HG03196 (cell line): Measurements from ENCODE around the gene RHCG.

Experiments
- ATAC-seq: cut with Tn5 transposase; IDR thresholded peaks from one replicate; pipeline ENCODE4 v1.9.1; 2021; ENCODE audit not compliant: unreplicated experiment

Gene RHCG

DNA sequence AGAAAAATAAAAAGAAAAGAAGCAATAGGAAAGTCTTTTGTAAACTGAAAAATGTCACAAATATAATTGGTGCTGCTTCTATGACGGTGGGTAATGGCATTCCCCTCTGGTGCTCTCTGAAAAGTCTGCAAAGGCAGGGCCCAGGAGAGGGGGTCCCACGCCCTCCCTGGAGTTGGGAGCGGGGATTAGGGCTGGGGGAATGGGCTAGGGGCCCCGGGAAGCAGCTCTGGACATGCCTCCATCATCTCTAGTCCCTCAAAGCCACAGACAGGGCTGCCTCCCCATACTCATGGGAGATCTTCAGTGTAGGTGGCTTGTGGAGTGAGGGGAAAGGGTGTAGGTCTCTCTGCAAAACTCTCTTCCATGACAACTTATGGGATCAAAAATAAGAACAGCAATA lies 7.8 kb upstream of the RHCG start:
- no peak for ATAC-seq

- ATAC-seq = no peak
These were observed 6.6 kb upstream of the RHCG start for GRCh38 chr15:89502867-89503595.

DNA sequence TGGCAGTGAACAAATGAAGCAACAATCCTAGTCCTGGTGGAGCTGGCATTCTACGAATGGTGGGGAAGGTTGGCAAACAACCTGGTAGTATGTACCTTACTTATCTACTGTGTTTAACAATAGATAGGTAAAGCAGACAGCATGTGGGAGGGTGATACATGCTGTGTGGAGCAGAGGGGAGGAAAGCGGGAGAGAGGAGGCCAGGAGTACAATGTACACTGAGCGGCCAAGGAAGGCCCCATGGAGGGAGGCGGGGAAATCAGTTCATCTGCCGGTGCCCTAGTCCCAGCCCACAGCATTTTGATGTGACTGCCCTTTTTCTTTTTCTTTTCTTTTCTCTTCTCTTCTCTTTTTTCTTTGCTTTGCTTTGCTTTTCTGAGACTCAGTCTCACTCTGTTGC lies 5.3 kb upstream of the RHCG start:
- no peak for ATAC-seq

DNA sequence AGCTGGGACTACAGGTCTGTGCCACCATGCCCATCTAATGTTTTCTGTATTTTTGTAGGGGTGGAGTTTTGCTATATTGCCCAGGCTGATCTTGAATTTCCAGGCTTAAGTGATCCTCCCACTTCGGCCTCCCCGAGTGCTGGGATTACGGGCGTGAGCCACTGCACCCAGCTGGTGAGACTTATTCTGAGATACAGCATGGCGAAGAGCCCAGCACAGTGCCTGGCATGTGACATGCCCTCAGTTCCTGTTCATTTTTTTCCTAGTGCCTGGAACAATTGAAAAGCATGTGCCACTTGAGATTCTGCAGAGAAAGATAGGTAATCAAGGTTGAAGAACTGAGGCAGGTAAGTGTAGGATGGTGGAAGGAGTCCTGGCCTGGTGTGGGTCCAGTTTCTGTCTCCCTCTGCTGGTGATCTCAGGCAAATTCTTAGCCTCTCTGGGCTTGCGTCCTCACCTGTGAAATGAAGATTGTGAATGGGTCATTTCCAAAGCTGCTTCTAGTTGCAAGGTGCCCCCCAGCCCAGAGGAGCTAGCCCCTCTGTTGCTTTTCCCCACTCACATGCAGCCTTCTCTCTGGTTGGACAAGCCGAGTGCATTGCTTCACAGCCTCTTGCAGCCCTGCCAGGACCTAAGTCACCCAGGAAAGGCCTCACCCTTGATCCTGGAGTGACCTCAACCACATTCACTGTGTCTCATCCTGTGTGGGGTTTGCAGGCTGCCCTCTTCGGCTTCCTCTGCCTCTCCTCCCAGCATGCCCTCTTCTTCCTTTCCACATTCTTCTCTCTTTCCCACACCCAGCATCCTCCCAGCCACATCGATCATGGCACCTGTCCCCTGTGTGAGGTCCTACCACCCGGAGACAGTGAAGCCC lies 4.3 kb upstream of the RHCG start:
- ATAC-seq = no peak

DNA sequence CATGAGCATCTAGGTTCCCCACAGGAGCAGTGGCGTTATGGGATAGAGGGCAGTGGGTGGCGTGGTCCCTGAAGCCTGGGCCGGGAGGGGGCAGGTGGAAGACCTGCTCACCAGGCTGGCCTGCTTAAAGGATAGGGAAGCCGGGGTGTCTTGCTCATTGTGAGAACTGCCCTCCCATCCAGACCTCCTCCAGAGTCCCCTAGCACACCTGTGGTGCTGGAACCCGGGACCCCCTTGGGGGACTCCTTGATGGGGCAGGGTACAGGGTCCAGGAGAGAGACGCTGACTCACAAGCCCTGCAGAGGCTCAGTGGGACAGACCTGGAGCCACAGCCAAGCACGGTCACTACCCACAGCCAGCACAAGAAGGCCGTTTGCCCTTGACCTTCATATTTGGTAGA lies 2.8 kb upstream of the RHCG start:
- no peak for ATAC-seq

- ATAC-seq = no peak
These were observed 2.2 kb upstream of the RHCG start for GRCh38 chr15:89498574-89498906.

GRCh38 chr15:89497231-89497630 lies 848 bp upstream of the RHCG start:
- no peak for ATAC-seq

DNA sequence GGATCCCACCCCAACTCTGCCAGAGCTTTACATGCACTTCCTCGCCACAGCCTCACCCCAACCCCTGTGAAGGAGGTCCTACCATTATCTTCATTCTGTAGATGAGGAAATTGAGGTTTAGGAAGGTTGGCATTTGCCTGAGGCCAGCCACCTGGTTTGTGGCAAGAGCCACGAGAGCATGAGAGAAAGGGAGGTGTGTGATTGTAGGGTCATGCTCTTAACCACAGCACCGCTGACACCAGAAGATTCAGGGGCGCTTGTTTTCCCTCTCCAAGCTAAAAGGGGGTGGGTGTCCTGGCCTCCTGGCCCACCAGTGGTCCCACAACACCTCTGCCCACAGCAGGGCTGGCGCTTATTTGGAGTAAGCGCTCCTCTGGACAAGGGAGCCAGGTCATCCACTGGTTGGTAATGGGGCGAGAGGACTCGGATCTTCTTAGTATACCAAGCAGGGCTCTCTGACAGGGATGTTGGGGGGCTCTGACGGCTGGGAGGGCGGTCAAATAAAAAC lies 691 bp downstream of the RHCG start:
- ATAC-seq = no peak

GRCh38 chr15:89494941-89495637 lies 1.3 kb downstream of the RHCG start:
- ATAC-seq = no peak

DNA sequence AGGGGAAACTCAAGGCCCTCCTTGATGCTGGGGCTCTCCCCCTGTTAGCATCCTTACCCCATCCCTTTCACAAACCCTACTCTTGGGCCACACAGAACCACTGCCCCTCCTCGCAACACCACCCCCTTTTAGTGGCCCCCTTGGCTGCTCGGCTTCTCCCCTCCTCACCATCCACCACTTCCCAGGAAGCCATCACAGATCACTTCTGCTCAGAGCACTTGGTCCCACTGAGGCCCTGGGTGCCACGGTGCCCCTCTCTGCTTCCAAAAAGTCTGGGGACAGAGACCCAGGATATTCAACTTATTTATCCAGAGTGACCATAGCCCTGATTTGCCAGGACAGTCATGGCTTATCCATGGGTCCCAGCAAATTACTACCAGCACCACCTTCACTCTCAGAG lies 2.4 kb downstream of the RHCG start:
- ATAC-seq = no peak

DNA sequence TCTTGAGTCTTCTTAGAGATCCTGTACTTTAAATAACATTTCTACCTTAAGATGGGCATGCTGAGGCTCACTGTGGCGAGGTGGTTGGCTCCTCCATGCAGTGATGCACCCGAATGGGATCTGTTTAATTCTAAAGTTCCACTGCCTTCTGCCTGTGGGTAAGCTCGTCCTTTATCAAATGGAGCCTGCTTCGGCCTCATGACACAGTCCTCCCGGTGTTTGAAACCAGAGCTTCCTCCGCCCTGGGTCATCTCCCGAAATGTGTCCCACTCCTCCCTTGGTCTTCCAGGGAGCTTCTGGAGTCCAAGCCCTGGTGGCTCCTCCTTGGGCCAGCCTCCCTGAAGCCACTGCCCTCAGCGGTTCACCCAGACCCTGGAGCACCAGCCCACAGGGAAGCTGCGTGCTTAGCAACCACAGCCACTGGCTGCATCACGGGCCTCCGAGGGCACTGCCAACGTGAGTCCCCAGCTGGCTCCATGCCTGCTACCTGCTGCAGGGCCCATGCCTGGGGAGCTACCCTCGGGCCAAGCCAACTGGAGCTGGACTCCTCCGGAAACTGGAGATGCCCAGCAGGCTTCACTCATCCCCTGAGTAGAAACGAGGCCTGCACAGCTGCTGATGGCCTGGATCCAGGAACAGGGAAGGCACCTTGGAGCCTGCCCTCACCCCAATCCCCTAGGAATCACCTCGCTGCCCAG lies 3.3 kb downstream of the RHCG start:
- no peak for ATAC-seq

- no peak for ATAC-seq
These were observed 4.2 kb downstream of the RHCG start for GRCh38 chr15:89492111-89492641.

- no peak for ATAC-seq
These were observed 5.5 kb downstream of the RHCG start for GRCh38 chr15:89490814-89491315.

DNA sequence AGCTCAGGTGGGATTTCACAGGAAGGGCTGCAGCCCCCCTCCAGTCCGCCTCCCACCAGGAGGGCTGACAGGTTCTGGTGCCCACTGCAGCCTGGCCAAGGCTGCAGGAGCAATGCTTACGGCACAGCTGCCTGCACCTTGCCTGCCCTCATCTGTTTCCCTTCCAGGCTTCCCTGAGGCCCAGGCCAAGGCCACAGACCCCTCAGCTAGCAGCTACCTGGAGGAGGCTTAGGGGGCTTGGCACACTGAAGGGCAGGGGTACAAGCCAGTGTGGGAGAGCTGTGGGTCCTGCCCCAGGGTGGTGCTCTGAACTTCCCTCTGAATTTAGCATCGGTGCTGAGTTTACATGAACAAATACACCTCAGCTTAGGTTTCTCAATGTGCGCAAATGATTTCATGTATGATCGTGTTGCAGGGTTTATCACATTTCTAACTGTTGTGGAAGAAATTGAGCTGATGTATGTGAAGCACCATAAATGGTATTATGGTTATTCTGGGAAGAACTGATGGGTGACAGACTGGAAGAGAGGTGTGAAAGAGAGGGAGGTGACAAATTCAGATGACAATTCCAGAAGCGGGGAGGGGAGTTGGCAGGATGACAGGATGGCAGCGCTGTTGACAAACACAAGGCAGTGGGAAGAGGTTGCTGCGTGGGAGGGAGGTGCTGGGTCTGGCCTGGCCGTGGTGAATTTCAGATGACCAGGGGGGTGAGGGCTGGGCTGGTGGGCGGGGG lies 6.1 kb downstream of the RHCG start:
- ATAC-seq = no peak

DNA sequence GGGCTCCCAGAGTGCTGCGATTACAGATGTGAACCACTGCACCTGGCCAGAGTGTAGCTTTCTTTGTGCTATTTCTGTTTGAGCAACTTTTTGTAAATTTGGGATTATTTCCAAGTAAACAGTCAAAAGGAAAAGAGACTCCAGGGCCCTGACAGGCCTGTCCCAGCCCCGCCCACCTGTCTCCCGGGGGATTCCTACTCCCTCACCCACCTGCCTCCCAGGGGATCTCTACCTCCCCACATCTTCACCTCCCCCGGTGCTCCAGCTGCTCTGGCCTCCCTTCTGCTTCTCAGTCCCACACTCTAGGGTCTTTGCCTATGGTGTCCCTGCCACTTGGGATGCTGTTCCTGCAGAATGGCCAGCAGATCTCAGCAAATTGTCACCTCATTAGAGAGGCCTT lies 7.0 kb downstream of the RHCG start:
- no peak for ATAC-seq

GRCh38 chr15:89487791-89488190 lies 8.6 kb downstream of the RHCG start:
- ATAC-seq = no peak

DNA sequence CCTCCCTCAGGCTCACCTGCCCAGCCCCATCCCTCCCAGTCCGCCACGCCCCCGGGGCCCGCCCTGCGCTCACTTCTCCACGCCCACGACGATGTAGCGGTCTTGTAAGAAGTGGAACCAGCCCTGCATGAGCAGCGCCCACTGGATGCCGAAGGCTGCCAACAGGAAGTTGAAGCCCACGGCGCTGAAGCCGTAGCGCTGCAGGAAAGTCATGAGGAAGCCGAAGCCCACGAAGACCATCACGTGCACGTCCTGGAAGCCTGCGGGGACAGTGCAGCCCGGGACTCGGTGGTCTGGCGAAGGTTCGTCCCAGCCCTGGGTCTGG lies 9.7 kb downstream of the RHCG start:
- no peak for ATAC-seq

GRCh38 chr15:89483079-89483478 lies 13.3 kb downstream of the RHCG start:
- ATAC-seq = no peak

GRCh38 chr15:89482139-89482538 lies 14.2 kb downstream of the RHCG start:
- no peak for ATAC-seq

DNA sequence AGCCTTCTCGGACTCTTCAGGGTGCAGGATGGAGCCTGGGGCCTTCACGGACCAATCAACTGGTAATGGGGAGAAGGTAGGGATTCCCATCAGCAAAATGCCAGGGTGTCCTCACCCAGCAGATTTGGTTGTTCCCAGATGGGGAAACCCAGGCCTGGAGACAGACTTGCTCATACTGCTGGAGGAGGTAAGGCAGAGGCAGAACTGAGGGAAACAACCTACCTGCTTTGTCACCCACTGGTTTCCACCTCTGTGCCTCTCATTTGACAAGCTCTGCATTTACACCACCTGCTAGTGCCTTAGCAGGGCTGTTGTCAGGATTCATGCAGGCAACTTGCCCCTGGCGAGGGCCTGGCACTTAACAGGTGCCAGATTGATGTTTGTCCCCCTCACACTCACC lies 15.9 kb downstream of the RHCG start:
- ATAC-seq = no peak
